ENCODE results near the gene OXLD1. TPM values are rescaled to one million over a fixed set of nuclear protein-coding genes. Genes with fewer than 3 reads are reported as not detected.

OXLD1 gene
- total RNA-seq, 1 experiment from 2014 or later = 75.9 TPM

DNA sequence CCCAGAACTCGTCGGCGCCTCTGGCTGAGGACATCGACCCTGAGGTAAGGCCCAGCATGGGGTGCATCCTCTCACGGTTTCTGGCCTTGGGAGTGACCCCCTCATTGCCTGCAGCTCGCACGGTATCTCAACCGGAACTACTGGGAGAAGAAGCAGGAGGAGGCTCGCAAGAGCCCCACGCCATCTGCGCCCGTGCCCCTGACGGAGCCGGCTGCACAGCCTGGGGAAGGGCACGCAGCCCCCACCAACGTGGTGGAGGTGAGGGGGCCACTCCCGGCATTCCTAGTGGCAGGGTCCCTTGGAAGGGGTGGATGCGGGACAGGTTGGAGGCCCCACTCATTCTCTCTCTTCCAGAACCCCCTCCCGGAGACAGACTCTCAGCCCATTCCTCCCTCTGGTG, 28.4 kb upstream of the OXLD1 start:
- TF ChIP-seq CBX3 (IDR thresholded peaks at IDR 0.05; ENCODE audit: low read depth) (no peak), SRF (IDR thresholded peaks at IDR 0.05; ENCODE audit: low read depth) (no peak), ELF1 (IDR thresholded peaks at IDR 0.05; ENCODE audit: borderline replicate concordance, low read depth) (no peak), EGR1 (IDR thresholded peaks at IDR 0.05; ENCODE audit: low read depth) (no peak)
- TF ChIP-seq, protein P1, sequence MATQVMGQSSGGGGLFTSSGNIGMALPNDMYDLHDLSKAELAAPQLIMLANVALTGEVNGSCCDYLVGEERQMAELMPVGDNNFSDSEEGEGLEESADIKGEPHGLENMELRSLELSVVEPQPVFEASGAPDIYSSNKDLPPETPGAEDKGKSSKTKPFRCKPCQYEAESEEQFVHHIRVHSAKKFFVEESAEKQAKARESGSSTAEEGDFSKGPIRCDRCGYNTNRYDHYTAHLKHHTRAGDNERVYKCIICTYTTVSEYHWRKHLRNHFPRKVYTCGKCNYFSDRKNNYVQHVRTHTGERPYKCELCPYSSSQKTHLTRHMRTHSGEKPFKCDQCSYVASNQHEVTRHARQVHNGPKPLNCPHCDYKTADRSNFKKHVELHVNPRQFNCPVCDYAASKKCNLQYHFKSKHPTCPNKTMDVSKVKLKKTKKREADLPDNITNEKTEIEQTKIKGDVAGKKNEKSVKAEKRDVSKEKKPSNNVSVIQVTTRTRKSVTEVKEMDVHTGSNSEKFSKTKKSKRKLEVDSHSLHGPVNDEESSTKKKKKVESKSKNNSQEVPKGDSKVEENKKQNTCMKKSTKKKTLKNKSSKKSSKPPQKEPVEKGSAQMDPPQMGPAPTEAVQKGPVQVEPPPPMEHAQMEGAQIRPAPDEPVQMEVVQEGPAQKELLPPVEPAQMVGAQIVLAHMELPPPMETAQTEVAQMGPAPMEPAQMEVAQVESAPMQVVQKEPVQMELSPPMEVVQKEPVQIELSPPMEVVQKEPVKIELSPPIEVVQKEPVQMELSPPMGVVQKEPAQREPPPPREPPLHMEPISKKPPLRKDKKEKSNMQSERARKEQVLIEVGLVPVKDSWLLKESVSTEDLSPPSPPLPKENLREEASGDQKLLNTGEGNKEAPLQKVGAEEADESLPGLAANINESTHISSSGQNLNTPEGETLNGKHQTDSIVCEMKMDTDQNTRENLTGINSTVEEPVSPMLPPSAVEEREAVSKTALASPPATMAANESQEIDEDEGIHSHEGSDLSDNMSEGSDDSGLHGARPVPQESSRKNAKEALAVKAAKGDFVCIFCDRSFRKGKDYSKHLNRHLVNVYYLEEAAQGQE (IDR thresholded peaks at IDR 0.05; ENCODE audit: low read depth) = no peak
- TF ChIP-seq, protein P2, sequence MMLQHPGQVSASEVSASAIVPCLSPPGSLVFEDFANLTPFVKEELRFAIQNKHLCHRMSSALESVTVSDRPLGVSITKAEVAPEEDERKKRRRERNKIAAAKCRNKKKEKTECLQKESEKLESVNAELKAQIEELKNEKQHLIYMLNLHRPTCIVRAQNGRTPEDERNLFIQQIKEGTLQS (IDR thresholded peaks at IDR 0.05) = no peak
- peaks cover 78% of the 10 kb centered on the region; the same call in 1 of the 2 replicates for H3K79me2 ChIP-seq (ENCODE audit: insufficient read depth, low read length)
- H3K9ac ChIP-seq (ENCODE audit: low read length) = no peak overlapping the region
- no peak for DNase-seq (ENCODE audit: low read depth, low spot score)
- no peak for ATAC-seq
- no peaks in the 10 kb centered on the region for H4K20me1 ChIP-seq (ENCODE audit: insufficient read depth)
- ChIA-PET POLR2A (no interaction called here), RAD21 (ENCODE audit: low non-redundant PET in 1 of 2, low total read pairs in 2 of 2, uncharacterized antibody in 2 of 2, unreplicated experiment in 2 of 2) (no interaction called here), CTCF (no interaction called here)
- H3K27me3 ChIP-seq (ENCODE audit: insufficient read depth, low read length) = no peaks in the 10 kb centered on the region
- no peak overlapping the region for H3K4me3 ChIP-seq (replicated peaks in 1 of 2; ENCODE audit: low read depth in 1 of 2, low read length in 2 of 2)
- H2AFZ ChIP-seq (ENCODE audit: low read depth, low read length, poor library complexity, severe bottlenecking) = no peak overlapping the region
- H3K9me3 ChIP-seq (ENCODE audit: control insufficient read depth in 1 of 2, insufficient read depth in 1 of 2, low read depth in 1 of 2, low read length in 2 of 2) = no peaks in the 10 kb centered on the region
- H3K9me2 ChIP-seq (ENCODE audit: insufficient read depth) = no peaks in the 10 kb centered on the region
- intact Hi-C loops (cut with micrococcal nuclease) = loop anchor here (10.0 kb wide), 1 partner anchor 140 kb away; the partner anchor contains the start of gene FAAP100
- no peak overlapping the region for H3K27ac ChIP-seq (ENCODE audit: low read depth, low read length)
- H3K4me1 ChIP-seq (ENCODE audit: control insufficient read depth in 1 of 2, insufficient read depth in 2 of 2, low read length in 2 of 2) = no peaks in the 10 kb centered on the region; a peak in 1 of 4 replicates
- BruUV-seq (replicated peaks) = no TSS peak
- H3K36me3 ChIP-seq (ENCODE audit: control insufficient read depth in 1 of 2, insufficient read depth in 2 of 2, low read length in 2 of 2) = peaks cover 53 to 84% of the 10 kb centered on the region in 2 experiments
- H3K4me2 ChIP-seq (ENCODE audit: low read length) = no peak overlapping the region

Measured in HCT116 (cell line).